Keratinocyte (primary cell): ENCODE data around the gene SLCO1B3. TPM values are rescaled to one million over a fixed set of nuclear protein-coding genes. Genes with fewer than 3 reads are reported as not detected.

Experiments used
- DNase-seq: peaks from one replicate; pipeline ENCODE4 v3.0.0-alpha.2; 2011; ENCODE audit warnings: low read depth, missing footprints, low spot score
- FAIRE-seq: peaks from 2 replicates; lab custom pipeline; 2011; peaks lifted over from hg19 to GRCh38; lab: Jason Lieb, UNC
- H2AFZ ChIP-seq: 2 replicates; pipeline ENCODE4 v1.6.0; 2012; ENCODE audit warnings: low read length, control low read depth, inconsistent platforms; ENCODE audit not compliant: control insufficient read depth
- H3K27ac ChIP-seq: 2 replicates; pipeline ENCODE4 v1.5.1; 2011; ENCODE audit warnings: low read length; ENCODE audit not compliant: control insufficient read depth, insufficient read depth
- H3K27me3 ChIP-seq: 3 replicates; pipeline ENCODE4 v1.6.0; 2011; ENCODE audit warnings: low read length; ENCODE audit not compliant: control insufficient read depth, insufficient read depth; ENCODE audit errors: extremely low read depth
- H3K36me3 ChIP-seq, 2 experiments: 2 replicates in 1 of 2; 3 replicates in 1 of 2; pipeline ENCODE4 v1.5.1; 2011; ENCODE audit warnings: low read length in 2 of 2, mild to moderate bottlenecking in 1 of 2; ENCODE audit not compliant: control insufficient read depth in 2 of 2, insufficient read depth in 2 of 2; ENCODE audit errors: extremely low read depth in 1 of 2
- H3K4me1 ChIP-seq: 3 replicates; pipeline ENCODE4 v1.5.1; 2011; ENCODE audit warnings: low read length; ENCODE audit not compliant: control insufficient read depth, insufficient read depth; ENCODE audit errors: extremely low read depth
- H3K4me2 ChIP-seq: 3 replicates; pipeline ENCODE4 v1.6.0; 2011; ENCODE audit warnings: low read depth, low read length; ENCODE audit not compliant: control insufficient read depth, insufficient read depth; ENCODE audit errors: extremely low read depth
- H3K4me3 ChIP-seq, 3 experiments: fragments of 200-600 bp in 1 of 3; sonication (generic) in 1 of 3; 2 replicates in 2 of 3; 3 replicates in 1 of 3; pipeline ENCODE4 v1.5.1; 2011 to 2016; ENCODE audit warnings: low read length in 3 of 3, mild to moderate bottlenecking in 3 of 3, control low read depth in 2 of 3, inconsistent platforms in 1 of 3, low read depth in 1 of 3, mixed read lengths in 1 of 3, mixed run types in 1 of 3, moderate library complexity in 1 of 3; ENCODE audit not compliant: control insufficient read depth in 2 of 3, insufficient read depth in 2 of 3; ENCODE audit errors: extremely low read depth in 1 of 3
- H3K79me2 ChIP-seq: 2 replicates; pipeline ENCODE4 v1.6.0; 2012; ENCODE audit warnings: low read length; ENCODE audit not compliant: control insufficient read depth, insufficient read depth
- H3K9ac ChIP-seq: 3 replicates; pipeline ENCODE4 v1.6.0; 2011; ENCODE audit warnings: low read length; ENCODE audit not compliant: control insufficient read depth, insufficient read depth; ENCODE audit errors: extremely low read depth
- H3K9me1 ChIP-seq: 3 replicates; pipeline ENCODE4 v1.6.0; 2011; ENCODE audit warnings: low read length; ENCODE audit not compliant: control insufficient read depth, insufficient read depth; ENCODE audit errors: extremely low read depth
- H3K9me3 ChIP-seq: 2 replicates; pipeline ENCODE4 v1.5.1; 2012; ENCODE audit warnings: low read depth, low read length; ENCODE audit not compliant: control insufficient read depth
- H4K20me1 ChIP-seq: 3 replicates; pipeline ENCODE4 v1.6.0; 2011; ENCODE audit warnings: low read length; ENCODE audit not compliant: control insufficient read depth, insufficient read depth; ENCODE audit errors: extremely low read depth
- CTCF ChIP-seq, 3 experiments: IDR thresholded peaks in 1 of 3; conservative IDR thresholded peaks in 1 of 3; optimal IDR thresholded peaks in 1 of 3; 2 replicates in 2 of 3; 3 replicates in 1 of 3; pipeline versions ENCODE3 to v1.5.1; 2011; ENCODE audit warnings: low read length in 3 of 3, mild to moderate bottlenecking in 3 of 3, moderate library complexity in 2 of 3, control low read depth in 1 of 3, inconsistent platforms in 1 of 3; ENCODE audit not compliant: insufficient read depth in 2 of 3; ENCODE audit errors: extremely low read depth in 1 of 3
- EZH2 ChIP-seq: IDR thresholded peaks from one replicate; pipeline ENCODE4 v1.6.1; 2012; ENCODE audit warnings: inconsistent platforms, mild to moderate bottlenecking, low read length, moderate library complexity
- dilution Hi-C: fragments of 300-500 bp; cut with MboI; formaldehyde crosslinking; loops from one replicate; pipeline ENCODE4 v1.7.0; 2020; ENCODE audit warnings: low sequenced_read_pairs; ENCODE audit not compliant: extremely low pct_ligation_motif_present
- polyA plus RNA-seq, 5 experiments: library from polyadenylated mRNA; depleted of rRNA in 3 of 5; stranded (reverse) in 3 of 5; stranded (forward) in 1 of 5; unstranded in 1 of 5; fragments of >200 nt; gene quantifications; 1 replicate in 1 of 5; 2 replicates in 3 of 5; 3 replicates in 1 of 5; pipeline versions ENCODE4 v1.2.1 to v1.2.3, GENCODE V29; 2011 to 2012; ENCODE audit warnings: missing spikeins in 2 of 5, low read depth in 1 of 5, low replicate concordance in 1 of 5

Gene SLCO1B3
- polyA plus RNA-seq, 1 donor (not counting 4 experiments of a cell fraction or from before 2014, with no cell fraction given): not detected

GRCh38 chr12:20885116-20885515, 74.6 kb downstream of the SLCO1B3 start:
- Histone ChIP-seq H3K4me2 (no peak overlapping the region), H3K27ac (no peak overlapping the region), H3K4me3 (no peak overlapping the region), H4K20me1 (no peaks in the 10 kb centered on the region), H3K9ac (no peak overlapping the region), H3K79me2 (no peaks in the 10 kb centered on the region), H3K36me3 (no peaks in the 10 kb centered on the region), H3K9me3 (no peaks in the 10 kb centered on the region), H3K4me1 (no peaks in the 10 kb centered on the region), H3K9me1 (no peaks in the 10 kb centered on the region), H3K27me3 (no peaks in the 10 kb centered on the region), H2AFZ (no peak overlapping the region)
- FAIRE-seq: no peak
- DNase-seq: no peak
- dilution Hi-C loops: no loop called here
- TF ChIP-seq CTCF (optimal IDR thresholded peaks at IDR 0.05 in 1 of 3, IDR thresholded peaks at IDR 0.05 in 1 of 3, conservative IDR thresholded peaks at IDR 0.05 in 1 of 3; ENCODE audit: extremely low read depth in 1 of 3, insufficient read depth in 2 of 3, low read length in 3 of 3) (no peak), EZH2 (no peak)

GRCh38 chr12:20885552-20885951, 75.0 kb downstream of the SLCO1B3 start:
- Histone ChIP-seq H3K4me1 (no peaks in the 10 kb centered on the region), H3K27ac (no peak overlapping the region), H3K27me3 (no peaks in the 10 kb centered on the region), H3K9ac (no peak overlapping the region), H3K4me2 (no peak overlapping the region), H3K36me3 (no peaks in the 10 kb centered on the region), H2AFZ (no peak overlapping the region), H3K9me3 (no peaks in the 10 kb centered on the region), H3K79me2 (no peaks in the 10 kb centered on the region), H3K4me3 (no peak overlapping the region), H4K20me1 (no peaks in the 10 kb centered on the region), H3K9me1 (no peaks in the 10 kb centered on the region)
- DNase-seq (no peak), FAIRE-seq (no peak)
- TF ChIP-seq CTCF (optimal IDR thresholded peaks at IDR 0.05 in 1 of 3, IDR thresholded peaks at IDR 0.05 in 1 of 3, conservative IDR thresholded peaks at IDR 0.05 in 1 of 3; ENCODE audit: extremely low read depth in 1 of 3, insufficient read depth in 2 of 3, low read length in 3 of 3) (no peak), EZH2 (no peak)
- dilution Hi-C loops: no loop called here
